Jurkat, Clone E6-1 (cell line): ENCODE results near the gene A1CF.
"Not testable (repeated sequence)": the region's sequence is repeated elsewhere in the genome, so short reads cannot be mapped to it uniquely, and the experiment has no call there.

Experiments
- DNase-seq: peaks from one replicate; pipeline ENCODE4 v3.0.0-alpha.2; 2011; ENCODE audit warnings: low read depth, low spot score
- H3K4me3 ChIP-seq: 2 replicates; pipeline ENCODE4 v1.5.1; 2011; ENCODE audit warnings: mild to moderate bottlenecking, low read length, control low read depth, moderate library complexity

A1CF gene

GRCh38 chr10:50805981-50806622 is 79.3 kb downstream of the A1CF start:
- DNase-seq = no peak
- no peak overlapping the region for H3K4me3 ChIP-seq

- DNase-seq = no peak
- no peak overlapping the region for H3K4me3 ChIP-seq
Measured at GRCh38 chr10:50799595-50799994, 85.8 kb downstream of the A1CF start.

GRCh38 chr10:50798297-50798696 is 87.1 kb downstream of the A1CF start:
- no peak for DNase-seq
- H3K4me3 ChIP-seq = no peak overlapping the region

- no peak for DNase-seq
- H3K4me3 ChIP-seq = no peak overlapping the region
Measured at GRCh38 chr10:50796693-50797092, 88.7 kb downstream of the A1CF start.

- no peak for DNase-seq
- H3K4me3 ChIP-seq = no peak overlapping the region
Measured at GRCh38 chr10:50794490-50794889, 90.9 kb downstream of the A1CF start.

- peak; percentile 4 for DNase-seq
- H3K4me3 ChIP-seq = no peak overlapping the region
Measured at GRCh38 chr10:50788951-50789945, 96.2 kb downstream of the A1CF start.

- not testable (repeated sequence) for DNase-seq, H3K4me3 ChIP-seq
Measured at GRCh38 chr10:50787962-50788361, 97.5 kb downstream of the A1CF start.

DNA sequence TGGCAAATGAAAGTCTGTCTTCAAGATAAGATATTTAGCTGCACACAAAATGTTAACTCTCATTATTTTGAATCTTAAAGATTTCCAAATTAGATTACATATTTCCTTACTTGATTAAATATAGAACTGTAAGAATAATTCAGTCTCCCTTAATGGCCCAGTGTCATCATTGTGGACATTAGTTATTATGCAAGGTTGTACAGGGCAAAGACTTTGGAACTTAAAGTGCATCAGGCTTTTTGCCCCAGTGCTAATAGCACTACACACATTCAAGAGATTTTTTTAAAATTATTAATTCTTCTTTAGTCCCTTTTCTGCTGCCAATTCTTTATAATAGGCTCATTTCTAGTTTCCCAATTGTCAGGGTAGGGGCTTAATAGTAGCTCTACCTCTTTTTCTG is 103.4 kb downstream of the A1CF start:
- DNase-seq, H3K4me3 ChIP-seq: not testable (repeated sequence)

- not testable (repeated sequence) for DNase-seq
Measured at GRCh38 chr10:50780036-50780435, 105.4 kb downstream of the A1CF start.

GRCh38 chr10:50774868-50775267 is 110.6 kb downstream of the A1CF start:
- H3K4me3 ChIP-seq, DNase-seq: not testable (repeated sequence)

More at GRCh38 chr10:50780036-50780435, 105.4 kb downstream of the A1CF start:
- not testable (repeated sequence) for H3K4me3 ChIP-seq

- not testable (repeated sequence) for DNase-seq, H3K4me3 ChIP-seq
Measured at GRCh38 chr10:50772042-50772441, 113.4 kb downstream of the A1CF start.

DNA sequence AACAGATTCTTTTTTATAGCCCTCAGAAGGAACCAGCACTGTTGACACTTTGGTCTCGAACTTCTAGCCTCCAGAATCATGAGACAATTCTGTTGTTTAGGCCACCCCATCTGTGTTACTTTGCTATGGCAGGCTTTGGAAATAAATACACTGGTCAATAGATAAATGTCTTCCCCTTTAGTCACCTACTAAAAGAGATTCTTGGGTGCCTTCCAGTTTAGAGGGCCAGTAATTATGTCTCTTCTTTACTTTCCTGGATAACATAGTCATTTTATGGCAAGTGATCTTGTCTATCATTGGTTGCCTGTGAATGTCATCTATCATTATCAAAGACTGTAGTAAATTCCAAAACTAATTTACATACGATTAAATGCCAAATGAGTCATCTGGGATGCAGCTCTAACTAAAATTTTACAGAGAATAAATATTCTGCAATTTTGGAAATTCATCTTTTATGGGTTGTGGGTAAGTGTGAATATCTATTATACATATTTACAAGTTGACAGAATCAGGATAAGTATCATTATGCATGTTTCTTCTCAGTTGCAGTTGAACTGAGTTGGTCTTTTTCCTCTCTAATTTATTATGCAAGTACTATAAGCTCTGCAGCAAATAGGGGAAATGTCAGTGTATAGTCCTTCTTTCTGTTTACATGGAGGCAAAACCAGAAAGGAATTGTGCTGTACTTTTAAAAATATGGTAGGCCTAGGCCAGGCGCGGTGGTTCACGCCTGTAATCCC is 118.5 kb downstream of the A1CF start:
- H3K4me3 ChIP-seq, DNase-seq: not testable (repeated sequence)
